ENCODE measurements around the gene GREM1.

Gene GREM1

DNA sequence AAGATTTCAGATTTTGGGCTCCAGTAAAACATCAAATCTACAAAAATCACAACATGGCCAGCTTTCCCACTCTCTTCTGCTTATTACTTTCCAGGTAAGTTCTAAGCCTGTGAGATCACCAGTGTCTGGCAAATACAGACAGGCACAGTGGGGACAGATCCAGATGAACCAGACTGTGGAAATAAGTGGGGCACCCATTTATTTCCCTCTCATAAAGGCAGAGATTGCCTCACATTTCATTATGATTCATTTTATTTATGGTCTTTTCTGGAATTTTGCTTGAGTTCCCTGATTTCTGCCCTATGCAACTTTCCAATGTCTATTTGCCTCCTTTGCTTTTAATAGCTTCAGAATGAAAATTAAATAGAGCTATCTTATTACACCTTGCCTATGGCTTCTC lies 66.8 kb downstream of the GREM1 start:
- TF ChIP-seq, protein P1, sequence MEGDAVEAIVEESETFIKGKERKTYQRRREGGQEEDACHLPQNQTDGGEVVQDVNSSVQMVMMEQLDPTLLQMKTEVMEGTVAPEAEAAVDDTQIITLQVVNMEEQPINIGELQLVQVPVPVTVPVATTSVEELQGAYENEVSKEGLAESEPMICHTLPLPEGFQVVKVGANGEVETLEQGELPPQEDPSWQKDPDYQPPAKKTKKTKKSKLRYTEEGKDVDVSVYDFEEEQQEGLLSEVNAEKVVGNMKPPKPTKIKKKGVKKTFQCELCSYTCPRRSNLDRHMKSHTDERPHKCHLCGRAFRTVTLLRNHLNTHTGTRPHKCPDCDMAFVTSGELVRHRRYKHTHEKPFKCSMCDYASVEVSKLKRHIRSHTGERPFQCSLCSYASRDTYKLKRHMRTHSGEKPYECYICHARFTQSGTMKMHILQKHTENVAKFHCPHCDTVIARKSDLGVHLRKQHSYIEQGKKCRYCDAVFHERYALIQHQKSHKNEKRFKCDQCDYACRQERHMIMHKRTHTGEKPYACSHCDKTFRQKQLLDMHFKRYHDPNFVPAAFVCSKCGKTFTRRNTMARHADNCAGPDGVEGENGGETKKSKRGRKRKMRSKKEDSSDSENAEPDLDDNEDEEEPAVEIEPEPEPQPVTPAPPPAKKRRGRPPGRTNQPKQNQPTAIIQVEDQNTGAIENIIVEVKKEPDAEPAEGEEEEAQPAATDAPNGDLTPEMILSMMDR (IDR thresholded peaks at IDR 0.05; ENCODE audit: control extremely low read depth, extremely low read depth, low read depth, missing control alignments) = no peak
- ChIA-PET POLR2A (no interaction called here), CTCF (interaction anchor here (1.4 kb wide), 1 partner anchor 10 kb away, joined by 3 read pairs; no protein-coding TSS in a partner anchor)
- DNase-seq (ENCODE audit: extremely low spot score) = no peak

DNA sequence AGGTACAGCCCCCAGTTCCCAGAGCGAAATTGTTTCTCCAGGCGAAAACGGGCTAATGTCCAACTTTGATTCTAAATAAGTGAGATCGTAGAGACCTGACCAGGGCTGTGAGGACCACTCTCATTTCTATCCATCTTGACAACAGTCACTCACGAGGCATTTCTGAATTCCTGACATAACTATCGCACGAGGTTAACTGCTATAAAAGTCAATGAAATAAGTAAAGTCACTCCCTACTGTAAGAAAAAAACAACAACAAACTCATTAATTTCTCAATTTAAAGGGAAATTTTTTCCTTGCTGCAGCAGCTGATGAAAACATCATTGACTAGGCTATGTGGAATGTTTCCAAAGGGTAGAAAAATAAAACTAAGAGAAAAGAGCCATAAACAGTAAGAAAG lies 69.1 kb downstream of the GREM1 start:
- CTCF ChIA-PET = no interaction called here
- POLR2A ChIA-PET = no interaction called here
- TF ChIP-seq, protein P1 (IDR thresholded peaks at IDR 0.05; ENCODE audit: control extremely low read depth, extremely low read depth, low read depth, missing control alignments) = no peak
- DNase-seq (ENCODE audit: extremely low spot score) = no peak

DNA sequence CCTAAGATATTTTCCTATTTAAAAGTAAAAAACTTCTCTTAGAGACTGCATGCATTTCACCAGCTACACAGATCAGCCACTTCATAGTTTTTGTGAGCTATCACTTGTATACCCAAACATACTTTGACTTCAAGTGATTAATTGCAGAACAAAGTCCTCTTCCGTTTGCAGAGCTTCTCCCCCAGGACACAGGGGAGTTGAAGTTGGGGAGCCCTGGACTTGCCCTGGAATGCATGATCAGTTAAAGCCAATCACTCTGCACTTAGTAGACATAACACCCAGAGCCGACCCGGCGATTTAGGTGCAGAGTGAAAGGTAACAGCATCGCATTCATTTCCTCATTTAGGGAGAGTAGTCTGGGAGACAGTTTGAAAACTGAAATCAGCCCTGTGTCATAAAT lies 70.1 kb downstream of the GREM1 start:
- POLR2A ChIA-PET = no interaction called here
- DNase-seq (ENCODE audit: extremely low spot score) = no peak
- CTCF ChIA-PET = no interaction called here
- TF ChIP-seq, protein P1 (IDR thresholded peaks at IDR 0.05; ENCODE audit: control extremely low read depth, extremely low read depth, low read depth, missing control alignments) = no peak

DNA sequence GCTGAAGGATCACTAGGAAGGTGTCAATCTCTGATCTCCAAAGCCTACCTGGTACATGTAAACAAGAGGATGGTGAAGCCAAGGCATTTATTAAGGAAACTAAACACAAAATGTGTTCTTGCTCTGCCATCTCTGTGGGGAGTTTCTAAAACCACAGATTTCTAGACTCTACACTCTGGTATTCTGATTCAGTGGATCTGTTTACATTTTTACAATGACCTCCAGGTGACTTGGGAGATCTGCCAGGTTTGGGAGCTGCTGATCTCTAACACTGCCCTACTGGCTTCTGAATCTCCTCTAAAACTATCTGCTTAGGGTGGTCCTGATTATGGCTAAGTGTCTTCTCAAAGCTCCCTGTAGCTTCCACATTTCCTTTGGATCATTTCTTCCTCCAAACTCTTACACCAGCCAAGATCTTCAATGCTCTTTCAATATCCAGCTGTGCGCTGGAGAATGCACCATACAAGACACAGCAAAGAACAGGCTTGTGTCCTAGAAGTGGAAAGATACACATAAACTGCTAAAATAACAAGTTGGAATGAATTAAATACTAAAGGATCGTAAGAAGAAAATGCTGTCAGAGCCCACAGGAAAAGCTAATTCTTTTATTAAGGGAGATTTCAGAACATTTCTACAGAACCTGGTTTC lies 72.7 kb downstream of the GREM1 start:
- TF ChIP-seq, protein P1 (IDR thresholded peaks at IDR 0.05; ENCODE audit: control extremely low read depth, extremely low read depth, low read depth, missing control alignments) = no peak
- ChIA-PET CTCF (interaction anchor here (1.7 kb wide), 1 partner anchor 18 kb away, joined by 6 read pairs; no protein-coding TSS in a partner anchor), POLR2A (no interaction called here)
- DNase-seq (ENCODE audit: extremely low spot score) = no peak

DNA sequence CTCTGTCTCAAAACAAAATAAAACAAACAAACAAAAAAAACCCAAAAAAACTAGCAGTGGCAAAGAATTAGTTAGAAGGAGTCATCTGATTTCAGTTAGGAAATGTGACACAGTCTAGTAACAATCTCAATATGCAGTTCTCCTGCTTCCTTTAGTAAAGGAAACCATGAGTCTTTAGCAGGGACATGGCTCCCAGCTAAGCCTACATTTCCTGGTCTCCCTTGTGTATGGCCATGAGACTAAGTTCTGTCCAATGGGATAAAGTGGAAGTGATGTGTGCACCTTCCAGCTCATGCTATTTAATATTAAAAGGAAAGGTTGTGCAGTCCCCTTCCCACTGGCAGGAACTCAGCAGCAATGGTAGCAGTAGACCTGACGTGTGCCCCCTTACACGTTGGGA lies 74.6 kb downstream of the GREM1 start:
- CTCF ChIA-PET = no interaction called here
- DNase-seq (ENCODE audit: extremely low spot score) = no peak
- POLR2A ChIA-PET = no interaction called here
- TF ChIP-seq, protein P1 (IDR thresholded peaks at IDR 0.05; ENCODE audit: control extremely low read depth, extremely low read depth, low read depth, missing control alignments) = no peak
